Upper lobe of left lung (tissue), 4 donors: ENCODE data around the gene KMT2C.

Experiments used
- CTCF ChIP-seq, 6 experiments: fragments of 450-650 bp in 4 of 6; fragments of 200-600 bp in 2 of 6; sonication (generic) in 2 of 6; IDR thresholded peaks; one replicate each; pipeline ENCODE4 v1.5.1; 2016 to 2019; ENCODE audit warnings: antibody characterized with exemption in 6 of 6
- POLR2AphosphoS5 ChIP-seq, 2 donors: sonication (generic); formaldehyde crosslinking; IDR thresholded peaks; one replicate each; pipeline ENCODE4 v1.5.1; 2017; ENCODE audit warnings: antibody characterized with exemption in 2 of 2

- TF ChIP-seq CTCF (IDR thresholded peaks at IDR 0.05) (no peak), POLR2AphosphoS5 (IDR thresholded peaks at IDR 0.05) (no peak)
Measured at GRCh38 chr7:152144557-152145245, 291.1 kb downstream of the KMT2C start.
